Mesodermal cell (in vitro differentiated cells): ENCODE data around the gene MYO19.

ENCODE experiments used
- H3K27ac ChIP-seq: 2 replicates; pipeline ENCODE4 v1.7.0; 2013; ENCODE audit warnings: mild to moderate bottlenecking, low read depth, low read length, moderate library complexity; ENCODE audit not compliant: severe bottlenecking
- H3K36me3 ChIP-seq: 2 replicates; pipeline ENCODE4 v1.7.1; 2013; ENCODE audit warnings: mild to moderate bottlenecking, low read length, moderate library complexity; ENCODE audit not compliant: control insufficient read depth, insufficient read depth
- H3K4me1 ChIP-seq: one replicate; pipeline ENCODE4 v1.7.1; 2013; ENCODE audit warnings: mild to moderate bottlenecking, low read length; ENCODE audit not compliant: insufficient read depth, control insufficient read depth, poor library complexity, severe bottlenecking
- H3K4me3 ChIP-seq: 2 replicates; pipeline ENCODE4 v1.7.0; 2013; ENCODE audit warnings: low read length, control low read depth, mild to moderate bottlenecking; ENCODE audit not compliant: insufficient read depth, poor library complexity, severe bottlenecking; ENCODE audit errors: extremely low read depth
- H3K9me3 ChIP-seq: 2 replicates; pipeline ENCODE4 v1.7.1; 2013; ENCODE audit warnings: mild to moderate bottlenecking, low read length, moderate library complexity; ENCODE audit not compliant: control insufficient read depth
- WGBS, 2 experiments: methylation state at CpG; one replicate each; pipeline ENCODE4 v1.1.5; 2013; ENCODE audit warnings: missing lambda C conversion rate in 2 of 2; ENCODE audit not compliant: insufficient coverage in 2 of 2; 5-methylcytosine and 5-hydroxymethylcytosine counted together

Gene MYO19

DNA sequence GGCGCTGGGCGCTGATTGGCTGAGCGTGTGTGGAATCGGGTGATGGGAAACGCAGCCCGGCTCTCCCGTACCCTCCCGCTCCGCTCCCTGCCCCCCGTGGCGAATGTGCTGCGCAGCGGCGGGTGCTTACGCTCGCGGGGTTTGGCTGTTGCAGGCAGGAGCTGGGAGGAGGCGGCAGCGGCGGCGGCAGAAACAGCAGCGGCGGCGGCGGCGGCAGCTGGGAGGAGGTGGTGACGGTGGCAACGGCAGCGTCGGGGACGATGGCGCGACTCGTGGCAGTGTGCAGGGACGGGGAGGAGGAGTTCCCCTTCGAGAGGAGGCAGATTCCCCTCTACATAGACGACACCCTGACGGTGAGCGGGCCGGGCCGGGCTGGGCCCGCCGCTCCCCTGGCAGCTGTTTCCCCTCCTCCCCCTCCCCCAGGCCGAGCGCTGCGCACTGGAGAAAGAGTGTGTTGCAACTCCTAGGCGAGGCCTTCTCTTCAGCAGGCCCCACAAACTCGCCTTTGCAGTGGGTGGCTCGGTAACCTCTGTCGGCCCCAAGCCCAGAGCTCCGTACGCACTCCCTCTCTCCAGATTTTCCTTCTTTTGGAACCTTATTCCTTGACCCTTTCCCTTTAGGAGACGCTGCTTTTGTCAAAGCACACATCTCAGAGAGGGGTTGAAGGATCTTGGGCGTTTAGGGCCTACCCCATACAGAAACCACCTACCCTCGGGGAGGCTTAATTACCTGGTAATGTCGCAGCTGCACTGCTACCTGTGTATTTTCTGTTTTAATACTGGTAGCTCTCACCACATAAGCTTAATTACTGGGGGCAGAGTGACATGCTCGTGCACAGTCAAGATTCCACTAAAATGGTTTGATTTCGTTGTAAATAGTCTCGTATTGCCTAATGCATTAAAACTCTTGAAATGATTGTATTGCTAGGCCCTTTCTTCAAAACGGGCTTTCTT is 11.1 kb upstream of the MYO19 start:
- WGBS, 2 experiments = 0 to 1% methylated on average over 23 to 30 of the region's 60 CpGs
- Histone ChIP-seq H3K36me3 (peaks cover 43% of the 10 kb centered on the region), H3K4me3 (peak overlapping the region; percentile 89), H3K9me3 (no peaks in the 10 kb centered on the region), H3K27ac (peak overlapping the region; percentile 92), H3K4me1 (peaks cover 8% of the 10 kb centered on the region)

DNA sequence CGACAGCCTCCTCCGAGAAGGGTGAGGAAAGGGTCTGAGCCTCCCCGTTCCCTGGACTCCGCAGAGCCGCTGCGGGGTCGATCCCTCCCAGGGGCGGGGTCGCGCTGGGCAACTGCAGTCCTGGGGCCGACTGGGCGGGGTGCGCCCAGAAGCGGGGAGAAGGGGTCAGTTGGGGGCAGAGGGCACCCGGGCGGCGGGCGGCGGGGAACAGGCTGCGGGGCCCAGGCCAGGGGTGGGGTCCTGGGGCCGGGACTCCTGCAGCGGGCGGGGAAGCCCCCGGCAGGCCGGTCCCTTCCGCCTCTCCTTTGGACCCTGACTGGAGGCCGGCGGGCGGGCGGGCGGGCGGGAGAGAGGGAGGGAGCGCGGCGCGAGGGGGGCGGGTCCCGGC is 10.4 kb upstream of the MYO19 start:
- Histone ChIP-seq H3K9me3 (no peaks in the 10 kb centered on the region), H3K27ac (peak overlapping the region; percentile 96), H3K4me1 (peaks cover 8% of the 10 kb centered on the region), H3K4me3 (peak overlapping the region; percentile 89), H3K36me3 (peaks cover 41% of the 10 kb centered on the region)
- 0% methylated on average over 9 of the region's 38 CpGs for WGBS, 2 experiments

DNA sequence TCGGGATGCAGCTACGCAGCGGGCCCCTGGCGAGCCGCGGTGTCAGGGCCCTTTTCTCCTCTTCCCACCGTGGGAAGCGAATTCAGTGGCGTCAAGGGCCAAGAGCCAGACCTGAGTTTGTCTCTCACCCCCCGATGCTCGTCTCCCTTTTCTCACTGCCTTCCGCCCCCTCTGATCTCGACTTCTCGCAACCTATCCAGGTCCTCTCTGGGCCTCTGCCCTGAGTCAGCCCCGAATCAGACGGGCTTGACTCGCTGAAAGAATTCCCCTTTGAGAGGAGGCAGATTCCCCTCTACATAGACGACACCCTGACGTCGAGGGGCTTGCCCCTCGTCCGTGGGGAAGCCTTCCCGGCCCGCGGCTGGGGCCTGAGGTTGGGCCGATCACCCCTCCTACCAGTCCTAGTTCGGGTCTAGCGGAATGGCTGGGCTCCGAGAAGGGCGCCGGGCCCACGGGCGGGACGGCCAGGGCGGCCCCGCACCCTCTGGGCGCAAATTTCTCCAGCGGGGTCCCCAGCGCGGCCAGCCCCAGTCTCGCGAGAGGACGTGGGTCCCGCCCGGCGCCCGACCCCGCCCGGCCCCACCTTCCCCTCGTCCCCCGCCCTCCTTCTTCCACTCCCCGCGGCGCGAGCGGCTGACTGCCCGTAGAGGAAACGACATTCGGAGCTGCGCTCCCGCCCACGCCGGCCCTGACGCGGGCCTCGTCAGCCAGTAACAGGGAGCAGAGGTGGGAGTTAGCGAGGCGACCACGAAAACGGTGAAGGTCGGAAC is 9.8 kb upstream of the MYO19 start, which contains the start of gene GGNBP2:
Gene GGNBP2, plus strand, starts transcription at position 613 of the 770 bp plus-strand sequence. CDS start 806 bp downstream, outside the sequence.
- 1% methylated on average over 40 to 52 of the region's 71 CpGs for WGBS, 2 experiments
- Histone ChIP-seq H3K9me3 (no peaks in the 10 kb centered on the region), H3K36me3 (peaks cover 37% of the 10 kb centered on the region)

DNA sequence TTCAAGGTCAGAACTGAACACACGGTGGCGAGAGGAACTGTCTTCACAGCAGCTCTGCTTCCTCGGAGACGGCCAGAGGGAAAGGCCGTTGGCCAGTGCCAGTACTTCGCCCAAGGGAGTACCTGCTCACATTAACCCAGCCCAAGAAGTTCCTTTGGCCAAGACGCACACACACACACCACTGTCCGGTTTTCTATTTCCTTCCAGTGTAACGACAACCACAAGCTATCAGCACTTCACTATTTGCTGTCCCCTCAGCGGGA is 9.3 kb upstream of the MYO19 start:
- Histone ChIP-seq H3K27ac (peak overlapping the region; percentile 96), H3K4me1 (peaks cover 8% of the 10 kb centered on the region), H3K9me3 (no peaks in the 10 kb centered on the region), H3K4me3 (peak overlapping the region; percentile 89), H3K36me3 (peaks cover 37% of the 10 kb centered on the region)
- 6 to 7% methylated on average over 7 to 9 of the region's 10 CpGs for WGBS, 2 experiments

More for the DNA sequence above, 9.8 kb upstream of the MYO19 start, which contains the start of gene GGNBP2:
- peak within 1 kb of the TSS; percentile 89 for H3K4me3 ChIP-seq
- H3K27ac ChIP-seq = peak within 1 kb of the TSS; percentile 96
- H3K4me1 ChIP-seq = peaks cover 8% of the 10 kb centered on the region

DNA sequence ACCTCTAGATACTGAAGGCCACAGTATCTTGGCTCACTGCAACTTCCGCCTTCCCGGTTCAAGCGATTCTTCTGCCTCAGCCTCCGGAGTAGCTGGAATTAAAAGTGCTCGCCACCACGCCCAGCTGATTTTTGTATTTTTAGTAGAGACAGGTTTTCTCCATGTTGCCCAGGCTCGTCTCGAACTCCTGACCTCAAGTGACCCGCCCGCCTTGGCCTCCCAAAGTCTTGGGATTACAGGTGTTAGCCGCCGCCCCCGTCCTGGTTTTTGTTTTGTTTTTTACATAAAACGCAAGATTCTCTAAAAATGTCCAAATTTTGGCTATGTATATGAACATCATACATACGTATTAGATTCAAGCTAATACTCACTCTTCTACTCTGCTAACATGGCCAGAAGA is 8.1 kb upstream of the MYO19 start:
- Histone ChIP-seq H3K4me3 (no peak overlapping the region), H3K27ac (no peak overlapping the region), H3K4me1 (peaks cover 6% of the 10 kb centered on the region), H3K36me3 (peaks cover 40% of the 10 kb centered on the region), H3K9me3 (no peaks in the 10 kb centered on the region)
- 97 to 100% methylated on average over 10 to 15 of the region's 15 CpGs for WGBS, 2 experiments

DNA sequence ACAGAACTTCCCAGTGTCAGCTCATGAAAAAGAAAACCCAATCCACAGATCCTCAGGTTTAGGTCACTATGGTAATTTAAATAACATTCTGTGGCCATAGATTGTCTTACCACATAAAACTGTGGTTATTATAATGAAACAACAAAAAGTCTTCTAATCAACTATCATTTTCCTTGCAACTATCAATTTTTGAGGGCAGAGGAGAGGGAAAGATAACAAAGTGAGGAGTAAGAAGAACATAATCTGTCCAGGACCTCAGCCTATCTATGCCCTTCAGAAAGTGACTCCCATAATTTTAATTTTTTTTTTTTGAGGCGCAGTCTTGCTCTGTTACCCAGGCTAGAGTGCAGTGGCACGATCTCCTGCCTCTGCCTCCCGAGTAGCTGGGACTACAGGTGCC is 6.0 kb upstream of the MYO19 start:
- Histone ChIP-seq H3K36me3 (peaks cover 50% of the 10 kb centered on the region), H3K27ac (no peak overlapping the region), H3K4me1 (no peaks in the 10 kb centered on the region), H3K9me3 (no peaks in the 10 kb centered on the region), H3K4me3 (no peak overlapping the region)
- 84 to 94% methylated on average over 3 of the region's 3 CpGs for WGBS, 2 experiments

DNA sequence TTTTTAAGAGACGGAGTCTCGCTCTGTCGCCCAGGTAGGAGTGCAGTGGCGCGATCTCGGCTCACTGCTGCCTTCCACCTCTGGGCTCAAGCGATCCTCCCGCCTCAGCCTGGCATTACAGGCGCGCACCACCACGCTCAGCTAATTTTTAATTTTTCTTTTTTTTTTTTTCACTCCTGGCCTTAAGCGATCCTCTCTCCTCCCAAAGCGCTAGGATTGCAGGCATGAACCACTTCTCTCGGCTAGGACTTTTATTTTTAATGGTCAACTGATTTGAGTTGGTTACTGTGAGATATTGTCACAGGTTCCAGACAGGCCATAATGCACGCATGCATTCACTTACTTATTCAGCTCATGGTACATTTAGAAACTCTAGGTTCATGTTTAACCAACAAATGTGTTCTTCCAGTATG is 1.0 kb upstream of the MYO19 start:
- Histone ChIP-seq H3K27ac (peak overlapping the region; percentile 95), H3K4me3 (peak overlapping the region; percentile 80), H3K9me3 (no peaks in the 10 kb centered on the region), H3K36me3 (peaks cover 69% of the 10 kb centered on the region), H3K4me1 (peaks cover 4% of the 10 kb centered on the region)
- WGBS, 2 experiments = 11 to 13% methylated on average over 9 to 12 of the region's 15 CpGs

DNA sequence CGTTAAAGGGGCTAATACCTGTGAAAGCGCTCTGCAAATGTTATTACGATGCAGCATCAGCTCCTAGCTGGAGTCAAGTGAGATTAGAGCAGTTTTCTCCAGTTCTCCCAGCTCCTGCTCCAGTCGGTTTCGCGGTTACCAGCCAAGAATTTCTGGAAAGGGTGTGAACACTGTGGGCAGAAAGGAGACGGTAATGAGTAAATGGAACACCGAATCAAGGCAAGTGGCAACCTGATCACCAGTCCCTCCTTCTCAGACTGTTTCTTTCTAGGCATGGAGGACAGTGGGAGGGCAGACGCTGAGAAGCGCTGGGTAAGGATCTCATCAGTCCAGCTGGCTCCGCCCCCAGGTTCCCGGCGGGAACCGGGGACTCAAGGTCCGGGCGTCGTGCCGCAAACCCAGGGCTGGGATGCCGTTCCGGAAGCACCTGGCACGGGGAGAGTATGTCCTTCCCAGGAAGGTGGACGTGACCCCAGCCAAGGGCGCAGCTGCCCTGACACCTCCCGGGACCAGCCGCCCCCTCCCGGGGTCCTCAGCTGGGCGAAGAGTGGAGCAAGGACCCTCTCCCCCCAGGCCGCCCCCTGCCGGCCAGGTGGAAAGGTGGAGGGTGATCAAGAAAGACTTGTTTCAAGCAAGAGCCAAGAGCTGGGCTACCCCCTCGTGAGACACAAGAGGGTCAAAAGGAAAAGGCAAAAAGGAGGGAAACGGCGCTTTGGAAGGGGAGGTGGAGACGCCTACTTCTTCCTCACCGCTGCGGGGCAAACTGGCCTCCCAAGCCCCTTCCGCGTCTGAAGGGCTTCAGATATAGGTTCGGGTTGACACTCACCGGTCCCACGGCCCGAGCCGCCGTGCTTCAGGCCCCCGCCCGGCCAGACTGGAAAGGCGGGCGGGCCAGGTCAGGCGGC is 481 bp downstream of the MYO19 start:
- Histone ChIP-seq H3K36me3 (peaks cover 71% of the 10 kb centered on the region), H3K27ac (peak overlapping the region; percentile 95), H3K4me3 (peak overlapping the region; percentile 80), H3K9me3 (no peaks in the 10 kb centered on the region), H3K4me1 (peaks cover 12% of the 10 kb centered on the region)
- 9 to 22% methylated on average over 24 to 35 of the region's 48 CpGs for WGBS, 2 experiments

DNA sequence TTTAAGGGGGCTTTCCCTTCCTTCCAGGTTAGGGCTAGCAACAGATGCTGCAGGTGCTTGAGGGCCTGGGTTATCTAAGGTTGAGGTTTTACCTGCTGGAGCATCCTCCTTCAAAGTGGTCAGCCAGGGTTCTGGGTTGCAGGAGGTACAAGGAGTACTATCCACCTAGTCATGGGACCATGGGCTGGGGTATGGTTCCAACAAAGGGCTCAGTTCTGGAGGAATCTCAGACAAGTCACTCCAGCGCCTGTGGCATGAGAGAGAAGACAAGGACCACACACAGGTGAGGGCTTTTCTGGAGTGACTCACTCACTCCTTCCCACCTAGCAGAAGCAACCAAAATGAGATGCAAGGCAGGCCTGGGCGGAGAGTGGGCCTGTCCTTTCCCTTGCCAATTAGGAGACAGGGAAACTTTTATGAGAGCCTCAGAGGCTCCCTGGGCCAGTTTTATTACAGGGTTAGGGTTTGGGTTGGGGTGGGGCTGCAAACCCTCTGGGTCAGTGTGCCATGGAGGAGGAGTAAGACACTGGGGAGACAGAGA is 2.2 kb downstream of the MYO19 start:
- H3K9me3 ChIP-seq = no peaks in the 10 kb centered on the region
- WGBS, 2 experiments = 100% methylated on average over 2 of the region's 2 CpGs
- H3K36me3 ChIP-seq = peaks cover 62% of the 10 kb centered on the region
- H3K4me3 ChIP-seq = no peak overlapping the region
- H3K27ac ChIP-seq = no peak overlapping the region
- peaks cover 19% of the 10 kb centered on the region for H3K4me1 ChIP-seq

DNA sequence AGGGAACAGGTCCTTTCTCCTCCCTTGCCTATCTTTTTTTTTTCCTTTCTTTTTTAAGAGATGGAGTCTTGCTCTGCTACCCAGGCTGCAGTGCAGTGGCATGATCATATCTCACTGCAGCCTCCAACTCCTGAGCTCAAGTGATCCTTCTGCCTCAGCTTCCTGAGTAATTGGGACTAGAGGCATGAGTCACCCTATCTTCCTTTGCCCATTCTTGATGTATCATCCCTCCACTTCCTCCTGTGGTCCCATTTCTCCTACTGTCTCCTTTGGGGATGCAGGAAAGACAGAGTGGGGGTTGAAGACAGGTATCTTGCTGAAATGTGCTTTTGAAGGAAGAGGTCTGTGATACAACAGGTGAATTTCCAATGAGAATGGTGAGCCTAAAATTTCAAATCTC is 5.5 kb downstream of the MYO19 start:
- Histone ChIP-seq H3K27ac (no peak overlapping the region), H3K4me1 (peaks cover 19% of the 10 kb centered on the region), H3K36me3 (peaks cover 78% of the 10 kb centered on the region), H3K9me3 (no peaks in the 10 kb centered on the region), H3K4me3 (no peak overlapping the region)
